Ishikawa (cell line): Measurements from ENCODE around the gene ARMC7.

Experiments
- CEBPB ChIP-seq: IDR thresholded peaks from 2 replicates; pipeline ENCODE4 v1.6.1; 2012
- CREB1 ChIP-seq: IDR thresholded peaks from 2 replicates; pipeline ENCODE4 v1.6.1; 2012; ENCODE audit warnings: low read depth
- EGR1 ChIP-seq: IDR thresholded peaks from 2 replicates; pipeline ENCODE4 v1.6.1; 2012
- EP300 ChIP-seq: IDR thresholded peaks from 2 replicates; pipeline ENCODE4 v1.6.1; 2012; ENCODE audit warnings: borderline replicate concordance
- FOXM1 ChIP-seq: IDR thresholded peaks from 2 replicates; pipeline ENCODE4 v1.6.1; 2012; ENCODE audit warnings: low read depth, borderline replicate concordance
- MAX ChIP-seq: IDR thresholded peaks from 2 replicates; pipeline ENCODE4 v1.6.1; 2012
- NFIC ChIP-seq: IDR thresholded peaks from 2 replicates; pipeline ENCODE4 v1.6.1; 2012
- RAD21 ChIP-seq: IDR thresholded peaks from 2 replicates; pipeline ENCODE4 v1.6.1; 2012; ENCODE audit warnings: low read depth
- REST ChIP-seq: IDR thresholded peaks from 2 replicates; pipeline ENCODE4 v1.6.1; 2012; ENCODE audit warnings: low read depth, mild to moderate bottlenecking
- TAF1 ChIP-seq: IDR thresholded peaks from 2 replicates; pipeline ENCODE4 v1.6.1; 2012; ENCODE audit warnings: low read depth, mild to moderate bottlenecking
- TCF12 ChIP-seq: IDR thresholded peaks from 2 replicates; pipeline ENCODE4 v1.6.1; 2012; ENCODE audit warnings: low read depth
- TEAD4 ChIP-seq: IDR thresholded peaks from 2 replicates; pipeline ENCODE4 v1.6.1; 2012
- USF1 ChIP-seq: IDR thresholded peaks from 2 replicates; pipeline ENCODE4 v1.6.1; 2012
- YY1 ChIP-seq: IDR thresholded peaks from 2 replicates; pipeline ENCODE4 v1.6.1; 2012; ENCODE audit warnings: low read depth
- ZBTB7A ChIP-seq: IDR thresholded peaks from 2 replicates; pipeline ENCODE4 v1.6.1; 2012; ENCODE audit warnings: low read depth

ARMC7 gene

DNA sequence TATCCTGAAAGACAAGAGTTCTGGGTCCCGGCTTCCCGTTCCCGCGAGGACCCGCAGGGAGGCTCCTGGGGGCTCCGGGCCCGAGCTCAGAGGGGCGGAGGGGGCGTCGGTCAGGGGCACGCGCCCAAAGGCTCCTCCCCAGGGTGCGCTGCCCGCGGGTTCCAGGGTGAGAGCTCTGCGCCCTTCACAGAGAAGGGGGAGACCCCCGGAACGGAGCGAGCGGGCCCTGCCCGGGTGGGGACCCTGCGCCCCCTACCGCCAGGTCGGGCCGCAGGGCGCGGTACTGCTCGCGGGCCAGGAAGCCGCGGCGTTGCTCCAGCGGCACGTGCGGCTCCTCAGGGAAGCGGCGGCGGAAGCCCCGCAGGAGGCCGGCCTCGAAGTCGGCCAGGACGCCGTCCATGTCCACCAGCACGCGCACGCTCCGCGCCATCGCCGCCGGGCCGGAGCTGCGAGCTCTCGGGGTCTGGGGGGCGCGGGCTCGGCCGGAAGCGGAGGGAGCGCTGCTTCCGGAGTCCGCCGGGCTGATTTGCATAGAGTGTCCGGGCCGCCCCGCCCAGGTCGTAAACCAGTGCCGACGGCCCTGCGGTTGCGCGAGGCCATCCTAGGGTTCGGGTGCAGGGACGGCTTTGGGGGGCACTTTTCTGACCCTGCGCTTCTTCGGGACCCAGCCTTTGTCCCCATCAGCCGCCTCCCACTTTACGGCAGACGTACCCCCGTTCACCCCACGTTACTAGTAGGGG, 21.7 kb downstream of the ARMC7 start, which contains the start of gene NT5C:
TSS of gene NT5C (minus strand) at position 465 of the 740 bp plus-strand sequence. CDS start at position 430, 35 bp downstream.
- TF ChIP-seq FOXM1 (no peak), YY1 (peak; percentile 70), EGR1 (no peak), TAF1 (0 out of 2 replicates have a peak, but pooled peaks have one; percentile 52), TEAD4 (peak; percentile 28; the same call in 1 of the 2 replicates), RAD21 (peak; percentile 49; the same call in 1 of the 2 replicates), ZBTB7A (peak; percentile 98), USF1 (peak; percentile 66), NFIC (0 out of 2 replicates have a peak, but pooled peaks have one; percentile 13), CEBPB (no peak), CREB1 (no peak), TCF12 (no peak), REST (no peak), MAX (peak; percentile 98)

DNA sequence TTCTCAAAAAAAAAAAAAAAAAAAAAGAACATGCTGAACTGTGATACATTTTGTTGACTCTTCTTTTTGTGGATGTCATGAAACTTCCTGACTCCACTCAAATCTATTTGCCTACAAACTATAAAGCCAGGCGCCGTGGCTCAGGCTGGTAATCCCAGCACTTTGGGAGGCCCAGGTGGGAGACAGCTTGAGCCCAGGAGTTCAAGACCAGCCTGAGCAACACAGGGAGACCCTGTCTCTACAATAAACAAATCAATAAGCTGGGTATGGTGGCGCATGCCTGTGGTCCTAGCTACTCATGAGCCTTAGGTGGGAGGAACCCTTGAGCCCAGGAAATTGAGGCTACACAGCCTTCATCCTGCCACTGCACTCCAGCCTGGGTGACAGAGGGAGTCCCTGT, 23.2 kb downstream of the ARMC7 start:
- TF ChIP-seq NFIC (no peak), ZBTB7A (no peak), TEAD4 (no peak), TAF1 (no peak), TCF12 (no peak), YY1 (no peak), MAX (no peak), CEBPB (no peak), RAD21 (no peak), EGR1 (no peak), EP300 (no peak)

GRCh38 chr17:75135452-75135851, 25.7 kb downstream of the ARMC7 start:
- no peak for TF ChIP-seq TEAD4
- TF ChIP-seq YY1, result no peak
- TF ChIP-seq RAD21, result no peak
- TF ChIP-seq REST, result no peak
- no peak for TF ChIP-seq MAX
- no peak for TF ChIP-seq USF1
- TF ChIP-seq ZBTB7A, result no peak
- no peak for TF ChIP-seq EP300
- TF ChIP-seq CEBPB, result no peak
- no peak for TF ChIP-seq NFIC
- TF ChIP-seq FOXM1, result no peak
- TF ChIP-seq TAF1, result no peak
- TF ChIP-seq TCF12, result no peak
- TF ChIP-seq CREB1, result no peak
- TF ChIP-seq EGR1, result no peak

DNA sequence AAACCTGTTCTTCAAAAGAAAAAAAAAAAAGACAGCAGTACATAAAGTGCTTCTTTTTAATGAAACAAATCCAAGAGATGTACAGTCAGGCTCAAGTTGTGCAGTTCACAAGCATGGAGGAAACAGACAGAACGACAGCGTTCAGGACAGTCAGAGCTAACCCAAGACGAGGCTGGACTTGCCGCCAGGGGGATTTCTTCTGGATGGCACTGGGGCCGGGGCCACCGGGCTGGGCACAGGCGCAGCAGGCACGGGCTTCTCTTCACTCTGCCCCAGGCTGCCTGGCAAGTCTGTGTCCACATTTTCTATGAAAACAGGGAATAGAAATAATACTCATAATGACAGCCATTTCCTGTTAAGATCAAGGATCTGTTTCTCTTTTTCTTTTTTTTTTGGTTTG, 26.2 kb downstream of the ARMC7 start:
- TF ChIP-seq ZBTB7A (no peak), TCF12 (no peak), MAX (no peak), EGR1 (no peak), USF1 (no peak), TAF1 (no peak), TEAD4 (no peak), REST (no peak), RAD21 (no peak), NFIC (no peak)
